ENCODE measurements around the gene RBM15.

- TF ChIP-seq, protein P1, sequence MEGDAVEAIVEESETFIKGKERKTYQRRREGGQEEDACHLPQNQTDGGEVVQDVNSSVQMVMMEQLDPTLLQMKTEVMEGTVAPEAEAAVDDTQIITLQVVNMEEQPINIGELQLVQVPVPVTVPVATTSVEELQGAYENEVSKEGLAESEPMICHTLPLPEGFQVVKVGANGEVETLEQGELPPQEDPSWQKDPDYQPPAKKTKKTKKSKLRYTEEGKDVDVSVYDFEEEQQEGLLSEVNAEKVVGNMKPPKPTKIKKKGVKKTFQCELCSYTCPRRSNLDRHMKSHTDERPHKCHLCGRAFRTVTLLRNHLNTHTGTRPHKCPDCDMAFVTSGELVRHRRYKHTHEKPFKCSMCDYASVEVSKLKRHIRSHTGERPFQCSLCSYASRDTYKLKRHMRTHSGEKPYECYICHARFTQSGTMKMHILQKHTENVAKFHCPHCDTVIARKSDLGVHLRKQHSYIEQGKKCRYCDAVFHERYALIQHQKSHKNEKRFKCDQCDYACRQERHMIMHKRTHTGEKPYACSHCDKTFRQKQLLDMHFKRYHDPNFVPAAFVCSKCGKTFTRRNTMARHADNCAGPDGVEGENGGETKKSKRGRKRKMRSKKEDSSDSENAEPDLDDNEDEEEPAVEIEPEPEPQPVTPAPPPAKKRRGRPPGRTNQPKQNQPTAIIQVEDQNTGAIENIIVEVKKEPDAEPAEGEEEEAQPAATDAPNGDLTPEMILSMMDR (IDR thresholded peaks at IDR 0.05) = no peak
- no peak for TF ChIP-seq ZFX (IDR thresholded peaks at IDR 0.05; ENCODE audit: borderline replicate concordance)
Observed at GRCh38 chr1:110307239-110307974, 31.8 kb upstream of the RBM15 start.
